SK-N-SH (cell line): ENCODE measurements around the gene PTPN14.

Experiments used
- RAD21 ChIP-seq: IDR thresholded peaks from 2 replicates; pipeline ENCODE4 v1.6.1; 2012; ENCODE audit warnings: mild to moderate bottlenecking, low read length
- TF ChIP-seq, protein P1 (sequence below): IDR thresholded peaks from 2 replicates; pipeline ENCODE4 v1.4.0; 2012; ENCODE audit warnings: low read depth, borderline replicate concordance

DNA sequence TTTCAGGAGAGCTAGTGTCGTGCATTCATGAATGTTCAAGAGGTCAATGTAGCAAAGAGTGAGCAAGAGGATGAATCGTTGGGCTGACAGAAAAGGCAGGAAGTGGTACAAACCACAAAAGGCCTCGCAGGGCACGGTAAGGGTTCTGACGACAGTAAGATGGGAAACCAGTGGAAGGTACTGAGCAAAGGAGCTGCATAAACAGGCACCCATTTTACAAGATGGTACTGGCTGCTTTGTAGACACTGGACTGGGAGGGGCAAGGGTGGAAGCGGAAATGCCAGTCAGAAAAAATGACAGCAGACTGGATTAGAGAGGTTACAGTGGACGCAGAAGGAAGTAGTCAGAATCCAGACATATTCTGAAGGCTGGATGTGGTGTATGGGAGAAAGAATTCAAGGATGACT is 123.5 kb downstream of the PTPN14 start:
- TF ChIP-seq, protein P1, sequence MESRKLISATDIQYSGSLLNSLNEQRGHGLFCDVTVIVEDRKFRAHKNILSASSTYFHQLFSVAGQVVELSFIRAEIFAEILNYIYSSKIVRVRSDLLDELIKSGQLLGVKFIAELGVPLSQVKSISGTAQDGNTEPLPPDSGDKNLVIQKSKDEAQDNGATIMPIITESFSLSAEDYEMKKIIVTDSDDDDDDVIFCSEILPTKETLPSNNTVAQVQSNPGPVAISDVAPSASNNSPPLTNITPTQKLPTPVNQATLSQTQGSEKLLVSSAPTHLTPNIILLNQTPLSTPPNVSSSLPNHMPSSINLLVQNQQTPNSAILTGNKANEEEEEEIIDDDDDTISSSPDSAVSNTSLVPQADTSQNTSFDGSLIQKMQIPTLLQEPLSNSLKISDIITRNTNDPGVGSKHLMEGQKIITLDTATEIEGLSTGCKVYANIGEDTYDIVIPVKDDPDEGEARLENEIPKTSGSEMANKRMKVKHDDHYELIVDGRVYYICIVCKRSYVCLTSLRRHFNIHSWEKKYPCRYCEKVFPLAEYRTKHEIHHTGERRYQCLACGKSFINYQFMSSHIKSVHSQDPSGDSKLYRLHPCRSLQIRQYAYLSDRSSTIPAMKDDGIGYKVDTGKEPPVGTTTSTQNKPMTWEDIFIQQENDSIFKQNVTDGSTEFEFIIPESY = no peak
- TF ChIP-seq RAD21 = no peak
